ENCODE data around the gene SNX2.

DNA sequence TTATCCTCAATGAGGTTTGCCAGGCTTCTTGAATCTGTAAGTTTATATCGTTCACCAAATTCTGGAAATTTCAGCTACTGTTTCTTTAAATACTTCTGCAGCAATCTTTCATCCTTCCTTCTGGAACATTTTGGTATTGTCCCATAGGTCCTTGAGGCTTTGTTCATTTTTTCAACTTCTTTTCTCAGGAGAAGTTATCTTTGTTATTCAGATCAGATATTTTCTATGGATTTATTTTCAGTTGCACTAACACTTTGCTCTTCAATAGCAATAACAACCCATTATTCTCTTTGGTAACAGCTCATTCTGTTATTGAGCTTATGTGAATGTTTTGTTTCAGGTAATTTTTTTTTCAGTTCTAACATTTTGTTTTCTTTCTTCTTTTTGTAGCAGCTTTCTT, 13.5 kb downstream of the SNX2 start:
- TF ChIP-seq EP300 (IDR thresholded peaks at IDR 0.05) (no peak), POLR2AphosphoS5 (IDR thresholded peaks at IDR 0.05) (no peak), POLR2A (IDR thresholded peaks at IDR 0.05) (no peak)
- TF ChIP-seq, protein P1, sequence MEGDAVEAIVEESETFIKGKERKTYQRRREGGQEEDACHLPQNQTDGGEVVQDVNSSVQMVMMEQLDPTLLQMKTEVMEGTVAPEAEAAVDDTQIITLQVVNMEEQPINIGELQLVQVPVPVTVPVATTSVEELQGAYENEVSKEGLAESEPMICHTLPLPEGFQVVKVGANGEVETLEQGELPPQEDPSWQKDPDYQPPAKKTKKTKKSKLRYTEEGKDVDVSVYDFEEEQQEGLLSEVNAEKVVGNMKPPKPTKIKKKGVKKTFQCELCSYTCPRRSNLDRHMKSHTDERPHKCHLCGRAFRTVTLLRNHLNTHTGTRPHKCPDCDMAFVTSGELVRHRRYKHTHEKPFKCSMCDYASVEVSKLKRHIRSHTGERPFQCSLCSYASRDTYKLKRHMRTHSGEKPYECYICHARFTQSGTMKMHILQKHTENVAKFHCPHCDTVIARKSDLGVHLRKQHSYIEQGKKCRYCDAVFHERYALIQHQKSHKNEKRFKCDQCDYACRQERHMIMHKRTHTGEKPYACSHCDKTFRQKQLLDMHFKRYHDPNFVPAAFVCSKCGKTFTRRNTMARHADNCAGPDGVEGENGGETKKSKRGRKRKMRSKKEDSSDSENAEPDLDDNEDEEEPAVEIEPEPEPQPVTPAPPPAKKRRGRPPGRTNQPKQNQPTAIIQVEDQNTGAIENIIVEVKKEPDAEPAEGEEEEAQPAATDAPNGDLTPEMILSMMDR (IDR thresholded peaks at IDR 0.05): no peak

Data from sigmoid colon (tissue), 4 donors.